Brain microvascular endothelial cell (primary cell): ENCODE results near the gene SUPV3L1.

Experiments used
- DNase-seq: peaks from one replicate; pipeline ENCODE4 v3.0.0-alpha.2; 2020
- H3K27ac ChIP-seq: fragments of 250-450 bp; sonication (Bioruptor Pico); 2 replicates; pipeline ENCODE4 v1.5.1; 2020; ENCODE audit warnings: mild to moderate bottlenecking, moderate library complexity
- H3K27me3 ChIP-seq: fragments of 250-450 bp; sonication (Bioruptor Pico); replicated peaks from 2 replicates; pipeline ENCODE4 v1.5.1; 2020; ENCODE audit warnings: mild to moderate bottlenecking
- H3K36me3 ChIP-seq: fragments of 250-450 bp; sonication (Bioruptor Pico); replicated peaks from 2 replicates; pipeline ENCODE4 v1.5.1; 2020; ENCODE audit warnings: mild to moderate bottlenecking
- H3K4me3 ChIP-seq: 2 replicates; pipeline ENCODE4 v1.5.1; 2011; ENCODE audit warnings: low read depth, mild to moderate bottlenecking, control low read depth, low read length, moderate library complexity
- in situ Hi-C: cut with HindIII; loops from 2 replicates; pipeline ENCODE4 v1.10.0; 2017; ENCODE audit warnings: low sequenced_read_pairs, low pct_ligation_motif_present
- TF ChIP-seq, protein P1 (sequence below): IDR thresholded peaks from 2 replicates; pipeline ENCODE4 v1.5.1; 2011; ENCODE audit warnings: low read depth, mild to moderate bottlenecking, moderate library complexity, low read length, control low read depth, inconsistent platforms; ENCODE audit errors: missing control alignments

Gene SUPV3L1

DNA sequence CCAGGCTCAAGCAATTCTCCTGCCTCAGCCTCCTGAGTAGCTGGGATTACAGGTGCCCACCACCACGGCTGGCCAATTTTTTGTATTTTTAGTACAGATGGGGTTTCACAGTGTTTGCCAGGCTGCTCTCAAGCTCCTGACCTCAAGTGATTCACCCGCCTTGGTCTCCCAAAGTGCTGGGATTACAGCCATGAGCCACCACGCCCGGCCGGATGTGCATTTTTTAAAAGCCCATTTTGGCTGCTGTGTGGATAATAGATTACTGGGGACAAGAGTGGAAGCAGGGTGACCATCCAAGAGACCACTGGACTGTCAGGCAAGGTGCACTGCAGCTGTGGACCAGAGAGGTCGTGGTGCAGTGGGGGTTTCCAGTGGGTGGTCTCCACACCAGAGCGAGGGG is 61.5 kb downstream of the SUPV3L1 start:
- Histone ChIP-seq H3K27ac (no peak overlapping the region), H3K4me3 (no peak overlapping the region), H3K36me3 (no peaks in the 10 kb centered on the region), H3K27me3 (no peaks in the 10 kb centered on the region)
- TF ChIP-seq, protein P1, sequence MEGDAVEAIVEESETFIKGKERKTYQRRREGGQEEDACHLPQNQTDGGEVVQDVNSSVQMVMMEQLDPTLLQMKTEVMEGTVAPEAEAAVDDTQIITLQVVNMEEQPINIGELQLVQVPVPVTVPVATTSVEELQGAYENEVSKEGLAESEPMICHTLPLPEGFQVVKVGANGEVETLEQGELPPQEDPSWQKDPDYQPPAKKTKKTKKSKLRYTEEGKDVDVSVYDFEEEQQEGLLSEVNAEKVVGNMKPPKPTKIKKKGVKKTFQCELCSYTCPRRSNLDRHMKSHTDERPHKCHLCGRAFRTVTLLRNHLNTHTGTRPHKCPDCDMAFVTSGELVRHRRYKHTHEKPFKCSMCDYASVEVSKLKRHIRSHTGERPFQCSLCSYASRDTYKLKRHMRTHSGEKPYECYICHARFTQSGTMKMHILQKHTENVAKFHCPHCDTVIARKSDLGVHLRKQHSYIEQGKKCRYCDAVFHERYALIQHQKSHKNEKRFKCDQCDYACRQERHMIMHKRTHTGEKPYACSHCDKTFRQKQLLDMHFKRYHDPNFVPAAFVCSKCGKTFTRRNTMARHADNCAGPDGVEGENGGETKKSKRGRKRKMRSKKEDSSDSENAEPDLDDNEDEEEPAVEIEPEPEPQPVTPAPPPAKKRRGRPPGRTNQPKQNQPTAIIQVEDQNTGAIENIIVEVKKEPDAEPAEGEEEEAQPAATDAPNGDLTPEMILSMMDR, result no peak
- no peak for DNase-seq
- in situ Hi-C loops, result loop anchor here (25.0 kb wide), 1 partner anchor 146 kb away; no protein-coding TSS in a partner anchor

DNA sequence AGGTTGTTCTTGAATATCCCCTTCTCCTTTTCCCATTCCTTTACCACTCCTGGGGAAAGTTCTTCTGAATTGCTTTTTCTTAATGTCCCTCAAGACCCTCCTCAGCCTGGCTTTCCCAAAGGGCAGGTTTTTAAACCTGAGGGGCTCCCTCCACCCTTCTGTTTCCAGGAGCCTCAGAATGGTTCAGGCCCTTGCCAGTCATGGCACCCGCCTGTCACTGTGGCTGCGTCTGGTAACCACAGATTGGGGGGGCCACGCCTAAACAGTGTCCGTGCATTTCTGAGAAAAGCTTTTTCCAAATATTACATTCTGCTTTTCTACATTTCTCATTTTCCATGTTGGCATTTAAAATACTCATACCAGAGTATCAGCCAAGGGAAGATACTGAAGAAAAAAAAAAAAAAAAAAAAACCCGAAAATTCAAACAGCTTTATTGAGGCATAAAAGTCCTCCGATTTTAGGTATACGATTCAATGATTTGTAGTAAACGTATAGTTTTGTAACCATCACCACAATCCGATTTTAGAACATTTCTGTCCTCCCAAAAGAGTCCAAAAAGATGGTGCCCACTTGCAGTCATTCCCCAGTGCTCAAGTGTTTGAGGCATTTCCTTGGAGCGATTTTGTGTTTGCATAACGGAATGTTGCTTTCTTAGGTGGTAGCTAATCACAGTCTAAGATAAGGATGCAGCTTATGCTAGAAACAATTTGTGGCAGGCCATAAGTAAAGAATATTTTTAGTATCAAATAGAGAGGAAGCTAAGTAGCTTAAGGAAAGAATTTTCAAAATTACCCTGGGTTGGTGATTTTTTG is 62.2 kb downstream of the SUPV3L1 start:
- DNase-seq, result no peak
- H3K4me3 ChIP-seq, result no peak overlapping the region
- in situ Hi-C loops, result loop anchor here (25.0 kb wide), 1 partner anchor 145 kb away; no protein-coding TSS in a partner anchor

DNA sequence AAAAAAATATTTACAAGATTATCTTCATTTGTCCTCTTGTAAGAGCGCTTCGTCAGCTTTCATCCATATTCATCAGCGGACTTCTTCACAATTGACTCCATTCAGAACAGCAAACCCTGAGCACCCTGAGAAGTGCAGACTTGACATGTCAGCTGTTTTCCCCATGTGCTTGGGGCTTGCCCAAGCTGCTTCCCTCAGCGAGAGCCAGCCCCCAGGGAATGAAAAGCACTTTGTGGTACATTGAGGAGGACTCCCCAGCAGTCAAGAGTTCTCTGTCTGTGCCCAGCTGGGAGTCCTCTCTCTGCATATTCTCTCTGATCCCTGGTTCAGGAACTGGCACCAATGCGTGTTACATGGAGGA is 62.8 kb downstream of the SUPV3L1 start:
- Histone ChIP-seq H3K27me3 (no peaks in the 10 kb centered on the region), H3K4me3 (no peak overlapping the region), H3K27ac (no peak overlapping the region), H3K36me3 (no peaks in the 10 kb centered on the region)
- in situ Hi-C loops, result loop anchor here (25.0 kb wide), 1 partner anchor 144 kb away; no protein-coding TSS in a partner anchor
- DNase-seq, result no peak
- TF ChIP-seq, protein P1, result no peak

More for the DNA sequence above, 62.2 kb downstream of the SUPV3L1 start:
- Histone ChIP-seq H3K27me3 (no peaks in the 10 kb centered on the region), H3K36me3 (no peaks in the 10 kb centered on the region), H3K27ac (no peak overlapping the region)
- TF ChIP-seq, protein P1, result no peak

DNA sequence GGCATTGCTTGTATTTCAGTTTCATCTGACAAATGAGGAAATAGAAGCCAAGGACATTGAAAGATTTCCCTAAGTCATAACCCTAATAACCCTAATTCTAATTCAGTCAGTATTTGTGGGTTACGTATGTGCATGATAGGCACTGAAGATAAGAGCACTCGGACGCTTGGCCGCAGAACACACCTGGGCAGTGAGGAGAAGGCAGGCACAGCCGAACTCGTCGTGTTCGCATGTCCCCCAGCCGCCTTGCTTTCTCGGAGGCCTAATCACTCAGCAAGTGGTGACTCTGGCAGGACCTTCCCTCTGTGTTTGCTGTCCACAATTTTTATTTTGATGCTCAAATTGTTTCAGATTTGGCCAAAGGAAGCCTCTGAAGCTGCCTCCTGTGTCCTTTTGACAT is 63.8 kb downstream of the SUPV3L1 start:
- Histone ChIP-seq H3K27me3 (no peaks in the 10 kb centered on the region), H3K27ac (no peak overlapping the region), H3K4me3 (no peak overlapping the region), H3K36me3 (no peaks in the 10 kb centered on the region)
- in situ Hi-C loops, result loop anchor here (25.0 kb wide), 1 partner anchor 143 kb away; no protein-coding TSS in a partner anchor
- DNase-seq, result no peak
- TF ChIP-seq, protein P1, result no peak

DNA sequence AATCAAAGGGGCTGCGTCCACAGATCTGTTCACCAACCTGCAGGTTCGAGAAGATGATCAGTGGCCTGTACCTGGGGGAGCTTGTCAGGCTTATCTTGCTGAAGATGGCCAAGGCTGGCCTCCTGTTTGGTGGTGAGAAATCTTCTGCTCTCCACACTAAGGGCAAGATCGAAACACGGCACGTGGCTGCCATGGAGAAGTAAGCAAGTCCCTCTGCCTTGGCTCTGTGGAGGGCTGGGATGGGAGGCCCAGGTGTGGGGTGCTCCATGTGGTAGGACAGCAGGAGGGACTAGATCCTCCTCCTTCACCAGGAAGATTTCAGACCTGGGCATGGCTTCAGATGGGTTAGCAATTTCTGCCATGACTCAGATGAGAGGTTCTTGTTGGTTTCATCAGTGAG is 66.0 kb downstream of the SUPV3L1 start:
- in situ Hi-C loops, result loop anchor here (25.0 kb wide), 1 partner anchor 141 kb away; no protein-coding TSS in a partner anchor
- Histone ChIP-seq H3K4me3 (no peak overlapping the region), H3K27ac (no peak overlapping the region), H3K36me3 (no peaks in the 10 kb centered on the region), H3K27me3 (no peaks in the 10 kb centered on the region)
- DNase-seq, result no peak
- TF ChIP-seq, protein P1, result no peak
